Natural killer cell treated with Interleukin-12 subunit alpha and Interleukin-12 subunit beta and Interleukin-15 and Interleukin-18, amount 100 ng/mL, for 72 hours (primary cell): ENCODE data around the gene CAMK2N1. TPM values are rescaled to one million over a fixed set of nuclear protein-coding genes. Genes with fewer than 3 reads are reported as not detected.

Experiments
- ATAC-seq, 2 donors: fragments of 150-1000 bp; cut with Tn5 transposase in 1 of 2; sonication (Bioruptor Pico), chemical (Tn5 transposase) in 1 of 2; 2 replicates each; pipeline ENCODE4 v1.10.0; 2021
- DNase-seq: peaks from one replicate; pipeline ENCODE4 v3.0.0; 2022; ENCODE audit warnings: low spot score
- H3K27ac Mint-ChIP-seq, 2 donors: 1 replicate in 1 of 2; 2 replicates in 1 of 2; pipeline ENCODE4 v1.8.0; 2022; ENCODE audit warnings: mixed read lengths in 2 of 2, mild to moderate bottlenecking in 1 of 2, moderate library complexity in 1 of 2
- H3K27me3 Mint-ChIP-seq, 2 donors: 1 replicate in 1 of 2; 2 replicates in 1 of 2; pipeline ENCODE4 v1.8.0; 2022; ENCODE audit warnings: mixed read lengths in 2 of 2
- H3K36me3 Mint-ChIP-seq: one replicate; pipeline ENCODE4 v1.8.0; 2022; ENCODE audit warnings: mixed read lengths
- H3K4me1 Mint-ChIP-seq, 2 donors: 1 replicate in 1 of 2; 2 replicates in 1 of 2; pipeline ENCODE4 v1.8.0; 2022; ENCODE audit warnings: low read depth in 2 of 2, mixed read lengths in 2 of 2, mild to moderate bottlenecking in 1 of 2
- H3K4me3 Mint-ChIP-seq: one replicate; pipeline ENCODE4 v1.8.0; 2022; ENCODE audit warnings: mixed read lengths
- H3K9me3 Mint-ChIP-seq: 2 replicates; pipeline ENCODE4 v1.8.0; 2022; ENCODE audit warnings: mixed read lengths
- total RNA-seq, 2 donors: library from RNA; stranded (reverse); gene quantifications; one replicate each; pipeline ENCODE4 v1.2.3, GENCODE V29; 2022

The CAMK2N1 gene
- total RNA-seq, 2 donors from 2014 or later: 1.1 to 2.1 TPM

DNA sequence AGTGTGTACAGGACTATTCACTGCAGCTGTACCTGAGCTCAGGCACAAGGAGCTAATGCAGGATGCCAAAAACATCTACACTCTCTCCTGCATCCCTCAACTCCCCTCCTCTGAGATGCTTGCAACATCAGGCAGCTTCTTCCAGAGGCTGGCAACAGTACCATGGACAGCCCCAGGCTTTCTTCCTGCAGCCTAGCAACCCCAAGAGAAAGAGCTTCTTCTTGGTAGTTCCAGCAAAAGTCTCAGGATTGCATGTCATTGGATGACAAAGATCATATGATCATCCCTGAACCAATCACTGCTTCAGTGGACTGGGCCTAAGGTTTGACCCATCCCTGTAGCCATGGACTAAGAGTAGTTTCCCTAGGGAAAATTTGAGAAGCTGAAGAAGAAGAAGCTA, 46.7 kb downstream of the CAMK2N1 start:
- Mint-ChIP-seq H3K36me3 (no peaks in the 10 kb centered on the region), H3K27me3 (peaks cover 17 to 22% of the 10 kb centered on the region in 2 donors), H3K4me1 (peaks cover 0 to 3% of the 10 kb centered on the region in 2 donors), H3K27ac (no peak overlapping the region), H3K9me3 (no peaks in the 10 kb centered on the region), H3K4me3 (no peak overlapping the region)
- ATAC-seq (no peak), DNase-seq (no peak)

DNA sequence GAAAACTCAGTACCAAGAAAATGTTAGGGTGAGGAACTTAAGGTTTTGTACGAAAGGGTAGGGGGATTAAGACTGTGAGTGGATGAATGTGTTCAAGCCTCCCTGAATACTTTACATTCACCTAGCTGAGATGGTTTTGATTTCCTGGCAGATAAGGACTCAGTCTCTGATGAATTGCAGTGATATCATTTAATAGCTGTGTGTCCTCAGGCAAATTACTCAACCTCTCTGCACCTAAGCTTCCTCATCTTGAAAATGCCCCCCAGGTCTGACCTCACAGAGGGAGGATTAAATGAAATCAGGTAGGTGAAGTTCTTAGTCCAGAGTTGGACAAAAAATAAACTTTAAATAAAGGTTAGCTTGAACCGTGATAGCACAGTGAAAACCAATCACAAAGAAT, 48.4 kb downstream of the CAMK2N1 start:
- H3K36me3 Mint-ChIP-seq: no peaks in the 10 kb centered on the region
- H3K27me3 Mint-ChIP-seq: peaks cover 20 to 22% of the 10 kb centered on the region in 2 donors
- DNase-seq: no peak
- H3K4me1 Mint-ChIP-seq: peaks cover 0 to 3% of the 10 kb centered on the region in 2 donors
- no peak for ATAC-seq
- no peaks in the 10 kb centered on the region for H3K9me3 Mint-ChIP-seq
- H3K27ac Mint-ChIP-seq: no peak overlapping the region
- no peak overlapping the region for H3K4me3 Mint-ChIP-seq

DNA sequence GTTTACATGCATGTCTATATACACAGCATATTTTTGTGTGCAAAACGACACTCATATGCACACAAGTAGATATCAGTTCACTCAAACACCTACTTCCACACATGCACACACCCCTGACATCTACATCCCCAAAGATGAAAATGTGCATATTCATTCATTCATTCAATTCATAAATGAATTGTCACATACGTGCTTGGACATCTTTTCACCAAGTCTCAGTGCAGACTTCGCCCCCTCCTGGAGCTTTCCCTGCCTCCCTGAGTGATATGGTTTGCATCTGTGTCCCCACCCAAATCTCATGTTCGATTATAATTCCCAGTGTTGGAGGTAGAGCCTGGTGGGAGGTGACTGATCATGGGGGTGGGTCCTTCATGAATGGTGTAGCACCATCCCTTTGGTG, 53.1 kb downstream of the CAMK2N1 start:
- Mint-ChIP-seq H3K27me3 (peaks cover 21 to 34% of the 10 kb centered on the region in 2 donors), H3K4me1 (no peaks in the 10 kb centered on the region), H3K36me3 (no peaks in the 10 kb centered on the region), H3K27ac (no peak overlapping the region), H3K4me3 (no peak overlapping the region), H3K9me3 (no peaks in the 10 kb centered on the region)
- ATAC-seq (no peak), DNase-seq (no peak)

Other genes starting within 250 kb of the CAMK2N1 start
- gene VWA5B1, start 195.3 kb downstream of the CAMK2N1 start, total RNA-seq: not detected
- 10 to 100 TPM; 23.3 to 30.6 TPM for gene MUL1, start 21.9 kb upstream of the CAMK2N1 start, total RNA-seq
- gene FAM43B, start 66.4 kb upstream of the CAMK2N1 start, total RNA-seq: not detected
- not detected for gene CDA, start 102.9 kb upstream of the CAMK2N1 start, total RNA-seq
- 1 to 10 TPM; 3.8 to 4.7 TPM for gene PINK1, start 147.2 kb upstream of the CAMK2N1 start, total RNA-seq
- 100 to 1,000 TPM; 176 to 227 TPM for gene DDOST, start 175.2 kb upstream of the CAMK2N1 start, total RNA-seq
- not detected for gene KIF17, start 231.8 kb upstream of the CAMK2N1 start, total RNA-seq
- under 1 TPM; 0.14 to 0.19 TPM for gene SH2D5, start 246.5 kb upstream of the CAMK2N1 start, total RNA-seq